Measurements from ENCODE around the gene LIPA. TPM values are rescaled to one million over a fixed set of nuclear protein-coding genes. Genes with fewer than 3 reads are reported as not detected.

LIPA gene
- total RNA-seq, 1 donor from 2014 or later: 70.2 TPM

GRCh38 chr10:89207181-89207800 lies 44.3 kb downstream of the LIPA start, which contains the start of gene CH25H:
Gene CH25H, minus strand, starts transcription at chr10:89207317. Its CDS starts 25 bp downstream, at chr10:89207292.
- Histone ChIP-seq H3K9ac (ENCODE audit: low read length) (peak within 1 kb of the TSS; percentile 57), H3K9me3 (ENCODE audit: insufficient read depth, low read depth, low read length) (no peaks in the 10 kb centered on the region), H3K4me1 (ENCODE audit: insufficient read depth, low read length) (peaks cover 12% of the 10 kb centered on the region), H2AFZ (ENCODE audit: low read depth, low read length) (peak within 1 kb of the TSS; percentile 85), H3K4me2 (ENCODE audit: low read length) (peak within 1 kb of the TSS; percentile 92), H3K79me2 (ENCODE audit: insufficient read depth, low read length) (no peaks in the 10 kb centered on the region), H3K27ac (ENCODE audit: low read depth, low read length) (no peak within 1 kb of the TSS), H4K20me1 (ENCODE audit: insufficient read depth, low read length) (no peaks in the 10 kb centered on the region), H3K4me3 (ENCODE audit: insufficient read depth, low read depth, low read length) (peak within 1 kb of the TSS; percentile 65), H3K36me3 (ENCODE audit: insufficient read depth, low read length) (no peaks in the 10 kb centered on the region), H3K27me3 (ENCODE audit: insufficient read depth, low read length) (peaks cover 32% of the 10 kb centered on the region)
- Mint-ChIP-seq H3K27ac (ENCODE audit: unreplicated experiment) (no peak within 1 kb of the TSS), H3K4me3 (ENCODE audit: unreplicated experiment) (peak within 1 kb of the TSS; percentile 79), H3K4me1 (ENCODE audit: low read depth, unreplicated experiment) (peaks cover 4% of the 10 kb centered on the region), H3K27me3 (ENCODE audit: low read depth, unreplicated experiment) (peaks cover 36% of the 10 kb centered on the region), H3K36me3 (ENCODE audit: low read depth, unreplicated experiment) (no peaks in the 10 kb centered on the region), H3K9me3 (ENCODE audit: unreplicated experiment) (no peaks in the 10 kb centered on the region)
- FAIRE-seq: peak; percentile 9
- TF ChIP-seq CTCF (IDR thresholded peaks at IDR 0.05; ENCODE audit: insufficient read depth, low read depth, low read length): no peak
- no peak for TF ChIP-seq EZH2 (IDR thresholded peaks at IDR 0.05; ENCODE audit: insufficient read depth, low read length)
- DNase-seq (ENCODE audit: low read depth): peak; percentile 64

GRCh38 chr10:89206402-89207180 lies 45.0 kb downstream of the LIPA start:
- TF ChIP-seq EZH2 (IDR thresholded peaks at IDR 0.05; ENCODE audit: insufficient read depth, low read length) (peak; percentile 62), CTCF (IDR thresholded peaks at IDR 0.05; ENCODE audit: insufficient read depth, low read depth, low read length) (no peak)
- Mint-ChIP-seq H3K4me3 (ENCODE audit: unreplicated experiment) (peak overlapping the region; percentile 79), H3K9me3 (ENCODE audit: unreplicated experiment) (no peaks in the 10 kb centered on the region), H3K36me3 (ENCODE audit: low read depth, unreplicated experiment) (no peaks in the 10 kb centered on the region), H3K4me1 (ENCODE audit: low read depth, unreplicated experiment) (peaks cover 3% of the 10 kb centered on the region), H3K27me3 (ENCODE audit: low read depth, unreplicated experiment) (peaks cover 31% of the 10 kb centered on the region), H3K27ac (ENCODE audit: unreplicated experiment) (no peak overlapping the region)
- Histone ChIP-seq H2AFZ (ENCODE audit: low read depth, low read length) (peak overlapping the region; percentile 85), H4K20me1 (ENCODE audit: insufficient read depth, low read length) (no peaks in the 10 kb centered on the region), H3K9ac (ENCODE audit: low read length) (peak overlapping the region; percentile 26), H3K36me3 (ENCODE audit: insufficient read depth, low read length) (no peaks in the 10 kb centered on the region), H3K4me1 (ENCODE audit: insufficient read depth, low read length) (peaks cover 12% of the 10 kb centered on the region), H3K9me3 (ENCODE audit: insufficient read depth, low read depth, low read length) (no peaks in the 10 kb centered on the region), H3K4me3 (ENCODE audit: insufficient read depth, low read depth, low read length) (peak overlapping the region; percentile 65), H3K27ac (ENCODE audit: low read depth, low read length) (no peak overlapping the region), H3K4me2 (ENCODE audit: low read length) (peak overlapping the region; percentile 92), H3K79me2 (ENCODE audit: insufficient read depth, low read length) (no peaks in the 10 kb centered on the region), H3K27me3 (ENCODE audit: insufficient read depth, low read length) (peaks cover 32% of the 10 kb centered on the region)
- no peak for DNase-seq (ENCODE audit: low read depth)
- no peak for FAIRE-seq

Data from astrocyte (in vitro differentiated cells and primary cell).